Measurements from ENCODE around the gene F8. TPM values are rescaled to one million over a fixed set of nuclear protein-coding genes. Genes with fewer than 3 reads are reported as not detected.
"Not testable (repeated sequence)": the region's sequence is repeated elsewhere in the genome, so short reads cannot be mapped to it uniquely, and the experiment has no call there.

The F8 gene
- total RNA-seq, 1 donor from 2014 or later, result 8.9 TPM

DNA sequence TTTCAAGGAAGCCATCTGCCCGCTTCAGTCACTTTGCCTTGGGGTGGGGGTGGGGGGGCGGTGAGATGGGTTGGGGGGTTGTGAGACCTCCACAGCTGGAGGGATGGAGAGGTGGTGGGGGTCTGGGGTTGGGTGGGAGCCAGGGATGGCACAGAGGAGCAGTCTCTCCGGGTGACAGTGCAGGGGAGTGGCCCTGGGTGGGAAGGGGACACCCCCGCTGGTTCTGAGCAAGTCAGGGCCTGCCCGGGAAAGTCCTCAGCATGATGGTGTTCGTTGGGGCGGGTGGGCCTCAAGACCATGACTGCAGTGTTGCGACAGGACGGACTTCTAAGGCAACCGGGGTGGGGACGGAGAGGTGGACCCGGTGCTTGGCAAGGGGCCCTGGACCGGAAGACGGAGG lies 137.0 kb downstream of the F8 start:
- DNase-seq (ENCODE audit: low read depth in 2 of 2), result not testable (repeated sequence)

DNA sequence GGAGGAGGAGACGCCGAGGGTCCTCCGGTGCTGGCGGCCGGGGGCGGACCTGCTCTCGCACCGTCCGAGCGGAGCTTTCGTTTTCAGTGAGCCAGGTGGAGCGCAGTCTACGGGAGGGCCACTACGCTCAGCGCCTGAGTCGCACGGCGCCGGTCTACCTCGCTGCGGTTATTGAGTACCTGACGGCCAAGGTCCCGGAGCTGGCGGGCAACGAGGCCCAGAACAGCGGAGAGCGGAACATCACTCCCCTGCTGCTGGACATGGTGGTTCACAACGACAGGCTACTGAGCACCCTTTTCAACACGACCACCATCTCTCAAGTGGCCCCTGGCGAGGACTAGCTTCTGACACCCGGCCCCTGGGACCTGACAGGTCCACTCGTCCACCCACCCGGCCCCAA lies 137.5 kb downstream of the F8 start:
- DNase-seq (ENCODE audit: low read depth in 2 of 2), result not testable (repeated sequence)

DNA sequence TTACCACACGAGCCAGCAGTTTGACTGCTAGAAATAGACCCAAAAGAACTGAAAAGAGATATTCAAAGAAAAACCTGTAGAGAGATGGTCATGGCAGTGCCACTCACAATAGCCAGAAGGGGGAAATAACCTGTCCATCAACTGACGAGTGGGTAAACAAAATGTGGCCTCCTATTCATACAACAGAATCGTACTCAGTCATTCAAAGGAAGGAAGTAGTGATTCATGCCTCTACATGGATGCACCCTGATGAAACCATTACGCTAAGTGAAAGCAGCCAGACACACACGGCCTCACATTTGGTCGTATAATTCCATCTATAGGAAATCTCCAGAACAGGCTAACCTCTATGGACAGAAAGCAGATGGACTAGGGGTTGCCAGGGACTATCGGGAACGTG lies 138.5 kb downstream of the F8 start:
- DNase-seq (ENCODE audit: low read depth in 2 of 2), result not testable (repeated sequence)

DNA sequence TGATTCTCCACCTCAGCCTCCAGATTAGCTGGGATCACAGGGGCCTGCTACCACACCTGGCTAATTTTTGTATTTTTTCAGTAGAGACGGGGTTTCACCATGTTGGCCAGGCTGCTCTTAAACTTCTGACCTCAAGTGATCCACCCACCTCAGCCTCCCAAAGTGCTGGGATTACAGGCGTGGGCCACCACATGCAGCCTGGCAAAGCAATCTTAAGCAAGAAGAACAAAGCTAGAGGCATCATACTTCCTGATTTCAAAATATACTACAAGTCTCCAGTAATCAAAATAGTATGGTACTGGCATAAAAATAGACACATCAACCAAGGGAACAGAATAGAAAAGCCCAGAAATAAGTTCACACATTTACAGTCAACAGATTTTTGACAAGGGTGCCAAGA lies 149.2 kb downstream of the F8 start:
- no peak for DNase-seq (ENCODE audit: low read depth in 2 of 2)

DNA sequence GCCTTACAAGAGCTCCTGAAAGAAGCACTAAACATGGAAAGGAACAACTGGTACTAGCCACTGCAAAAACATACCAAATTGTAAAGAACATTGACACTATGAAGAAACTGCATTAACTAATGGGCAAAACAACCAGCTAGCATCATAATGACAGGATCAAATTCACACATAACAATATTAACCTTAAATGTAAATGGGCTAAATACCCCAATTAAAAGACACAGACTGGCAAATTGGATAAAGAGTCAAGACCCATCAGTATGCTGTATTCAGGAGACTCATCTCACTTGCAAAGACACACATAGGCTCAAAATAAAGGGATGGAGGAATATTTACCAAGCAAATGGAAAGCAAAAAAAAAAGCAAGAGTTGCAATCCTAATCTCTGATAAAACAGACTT lies 154.0 kb downstream of the F8 start:
- not testable (repeated sequence) for DNase-seq (ENCODE audit: low read depth in 2 of 2)

DNA sequence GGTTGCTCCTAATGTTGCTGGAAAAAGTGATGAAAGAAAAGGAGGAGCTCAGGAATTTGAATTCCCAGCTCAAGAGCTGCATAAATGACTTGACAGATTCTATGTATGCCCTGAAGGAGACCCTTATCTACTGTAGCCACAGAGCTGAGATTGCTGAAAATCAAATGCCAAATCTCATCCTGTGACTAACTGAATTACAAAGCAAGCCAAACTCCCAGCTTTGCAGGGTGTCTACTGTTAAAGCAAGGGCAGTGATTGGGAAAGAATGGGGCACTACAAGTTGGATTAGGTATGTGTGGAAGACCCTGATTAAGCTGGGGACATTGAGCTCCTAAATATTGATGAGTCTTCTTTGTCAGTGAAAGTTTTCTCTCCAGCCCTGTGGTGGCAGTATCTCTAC lies 167.3 kb downstream of the F8 start:
- no peak for DNase-seq (ENCODE audit: low read depth in 2 of 2)

DNA sequence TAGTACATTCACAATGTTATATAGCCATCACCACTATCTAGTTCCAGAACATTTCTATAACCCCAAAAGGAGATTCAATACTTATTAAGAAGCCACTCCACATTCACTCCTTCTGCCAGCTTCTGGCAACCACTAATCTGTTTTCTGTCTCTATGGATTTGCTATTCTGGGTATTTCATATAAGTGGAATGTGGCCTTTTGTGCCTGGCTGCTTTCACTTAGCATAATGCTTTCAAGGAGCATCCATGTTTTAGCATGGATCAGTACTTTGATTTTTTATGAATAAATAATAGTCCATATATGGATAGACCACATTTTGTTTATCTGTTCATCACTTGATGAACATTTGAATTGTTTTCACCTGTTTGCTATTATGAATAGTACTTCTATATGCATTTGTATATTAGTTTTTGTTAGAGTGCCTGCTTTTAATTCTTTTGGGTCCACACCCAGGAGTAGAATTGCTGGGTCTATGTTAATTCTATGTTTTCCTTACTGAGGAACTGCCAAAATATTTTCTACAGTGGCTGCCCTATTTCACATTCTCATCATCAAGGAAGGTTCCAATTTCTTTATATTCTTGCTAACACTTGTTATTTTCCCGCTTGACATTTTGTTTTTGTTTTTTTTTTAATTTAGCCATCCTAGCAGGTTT lies 171.4 kb downstream of the F8 start:
- DNase-seq (ENCODE audit: low read depth in 2 of 2), result no peak

DNA sequence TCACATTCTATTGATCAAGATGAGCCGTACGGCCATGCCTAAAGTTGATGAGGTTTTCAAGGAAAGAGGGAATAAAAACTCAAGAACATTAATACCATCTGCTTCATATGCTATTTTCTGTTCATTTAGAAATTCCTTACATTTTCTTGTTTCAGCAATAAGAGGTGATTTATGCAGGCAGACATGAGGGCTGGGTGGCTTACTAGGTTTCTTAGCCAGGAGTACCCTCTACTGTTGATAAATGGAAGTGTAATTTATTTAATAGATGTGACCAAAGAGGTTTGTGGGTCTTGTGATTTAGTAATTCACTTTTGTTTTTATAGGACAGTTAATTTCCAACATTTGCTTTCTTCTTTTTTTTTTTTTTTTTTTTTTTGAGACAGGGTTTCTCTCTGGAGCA lies 181.7 kb downstream of the F8 start:
- DNase-seq (ENCODE audit: low read depth in 2 of 2), result peak; percentile 60 to 68

DNA sequence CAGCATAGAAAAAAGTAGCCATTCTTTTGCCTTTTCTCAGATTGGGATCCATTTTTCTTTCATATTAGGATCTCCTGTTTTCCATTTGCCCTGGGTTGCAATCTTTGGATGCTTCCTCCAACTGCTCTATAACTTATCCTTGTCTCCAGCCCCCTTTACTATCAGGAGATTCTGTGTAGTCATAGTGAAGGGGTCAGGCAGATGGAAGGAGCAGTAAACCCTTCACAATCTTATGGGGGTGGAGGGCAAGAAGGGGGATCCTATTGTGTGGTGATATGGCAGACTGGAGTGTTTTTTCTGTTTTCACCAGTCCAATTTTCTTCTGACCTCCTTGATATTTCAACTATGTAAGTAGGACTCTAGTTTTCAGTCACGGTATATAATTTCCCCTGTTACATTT lies 186.4 kb downstream of the F8 start:
- no peak for DNase-seq (ENCODE audit: low read depth in 2 of 2)

DNA sequence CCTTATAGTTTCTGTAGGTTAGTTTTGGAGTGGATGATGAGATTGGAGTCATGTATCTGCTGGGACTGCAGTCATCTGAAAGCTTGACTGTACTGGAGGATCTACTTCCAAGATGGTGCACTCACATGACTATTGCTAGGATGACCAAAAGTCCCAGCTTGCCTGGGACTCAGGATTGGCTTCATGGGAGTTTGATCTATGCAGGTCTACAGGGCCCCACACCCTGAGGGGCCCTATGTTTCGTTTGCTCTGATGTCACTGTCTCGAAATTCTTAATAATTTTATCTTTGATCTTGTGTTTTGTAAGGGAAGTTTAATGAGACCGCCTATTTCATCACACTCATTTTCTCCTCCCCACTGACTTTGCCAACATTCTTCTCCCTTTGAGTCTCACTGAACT lies 188.0 kb downstream of the F8 start, which contains the start of gene SMIM9:
SMIM9 (minus strand) TSS at position 101 of the 400 bp plus-strand sequence. CDS start 3,806 bp downstream, outside the sequence.
- no peak for DNase-seq (ENCODE audit: low read depth in 2 of 2)

DNA sequence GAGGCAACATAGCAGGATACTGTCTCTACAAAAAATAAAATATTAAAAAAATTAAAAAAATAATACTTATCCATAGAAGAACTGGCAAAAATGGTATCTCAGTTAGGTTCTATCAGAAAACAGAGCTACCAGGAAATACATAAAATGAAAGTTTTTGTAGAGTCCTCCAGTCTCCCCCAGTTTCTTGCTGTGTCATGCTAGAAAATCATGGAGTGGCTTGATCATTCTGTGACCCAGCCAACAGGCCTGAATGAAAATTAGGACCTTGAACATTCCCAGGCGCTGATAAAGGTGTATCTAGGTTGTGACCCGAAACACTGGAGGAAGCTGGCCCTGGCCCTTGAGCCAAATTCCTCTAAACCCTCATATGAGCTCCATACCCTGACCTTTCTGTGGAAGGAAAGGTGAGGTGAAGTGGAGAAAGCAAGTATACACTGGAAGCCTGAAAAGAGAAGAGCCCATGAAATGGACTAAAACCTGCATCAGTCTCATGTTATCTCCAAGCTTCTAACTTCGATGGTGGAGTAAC lies 188.7 kb downstream of the F8 start:
- no peak for DNase-seq (ENCODE audit: low read depth in 2 of 2)

DNA sequence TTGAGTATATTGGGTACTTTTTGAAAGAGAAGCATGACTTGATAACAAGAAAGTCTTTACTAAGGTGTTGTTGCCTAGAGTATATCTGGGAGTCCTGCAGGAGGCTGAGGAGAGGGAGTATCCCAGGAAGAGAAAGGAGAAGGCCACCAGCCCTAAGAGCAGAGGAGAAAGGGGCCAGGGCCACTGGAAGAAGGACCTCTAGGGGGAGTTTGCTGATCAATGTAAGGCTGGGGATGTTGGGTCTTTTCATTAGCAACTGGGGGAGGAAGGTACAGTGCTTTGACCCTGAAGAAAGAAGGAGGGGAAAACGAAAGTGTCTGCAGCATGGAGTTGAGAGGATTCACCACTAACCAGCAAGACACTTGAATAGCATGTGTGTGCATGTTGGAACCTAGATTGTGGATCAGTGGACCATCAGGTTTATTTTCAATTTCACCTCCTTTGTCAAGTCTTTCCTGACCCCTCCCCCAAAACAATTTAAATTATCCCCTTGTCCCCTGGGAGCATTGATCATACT lies 192.5 kb downstream of the F8 start:
- no peak for DNase-seq (ENCODE audit: low read depth in 2 of 2)

DNA sequence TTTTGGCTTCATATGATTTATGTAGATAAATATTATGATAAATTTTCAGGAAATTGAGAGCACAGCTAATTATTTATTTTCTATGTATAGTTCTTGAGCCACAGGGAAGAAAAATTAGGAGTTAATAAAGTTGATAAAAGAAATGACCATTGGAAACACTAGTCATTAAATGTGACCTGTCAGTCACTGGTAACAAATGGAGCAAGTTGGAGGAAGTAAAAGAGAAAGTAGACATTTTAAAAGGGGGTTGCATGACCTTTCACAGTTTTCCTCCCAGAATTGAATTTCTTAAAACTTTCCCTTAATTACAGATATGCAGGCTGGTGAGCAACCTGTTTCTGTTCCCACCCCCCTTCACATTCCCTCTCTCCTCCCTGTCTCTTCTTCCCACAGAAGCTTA lies 193.4 kb downstream of the F8 start:
- DNase-seq (ENCODE audit: low read depth in 2 of 2), result no peak

DNA sequence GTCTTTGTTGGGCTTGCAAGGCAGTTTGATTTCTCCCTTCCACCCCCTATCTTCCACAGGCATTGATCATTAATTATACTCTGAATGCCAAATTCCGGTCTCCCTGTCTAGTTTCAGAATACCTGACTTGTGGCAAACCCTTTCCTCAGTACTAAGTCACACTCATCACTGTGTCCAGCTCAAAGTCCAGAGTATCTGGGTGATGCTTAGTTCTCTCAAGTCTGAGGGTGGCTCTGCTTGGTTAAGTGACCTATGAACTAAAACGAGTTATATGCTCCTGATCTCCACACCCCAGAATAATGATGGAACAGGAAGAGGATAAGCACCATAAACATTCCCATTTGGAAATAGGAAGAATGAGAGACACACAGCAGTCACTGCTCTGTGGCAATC lies 194.5 kb downstream of the F8 start:
- DNase-seq (ENCODE audit: low read depth in 2 of 2), result no peak

DNA sequence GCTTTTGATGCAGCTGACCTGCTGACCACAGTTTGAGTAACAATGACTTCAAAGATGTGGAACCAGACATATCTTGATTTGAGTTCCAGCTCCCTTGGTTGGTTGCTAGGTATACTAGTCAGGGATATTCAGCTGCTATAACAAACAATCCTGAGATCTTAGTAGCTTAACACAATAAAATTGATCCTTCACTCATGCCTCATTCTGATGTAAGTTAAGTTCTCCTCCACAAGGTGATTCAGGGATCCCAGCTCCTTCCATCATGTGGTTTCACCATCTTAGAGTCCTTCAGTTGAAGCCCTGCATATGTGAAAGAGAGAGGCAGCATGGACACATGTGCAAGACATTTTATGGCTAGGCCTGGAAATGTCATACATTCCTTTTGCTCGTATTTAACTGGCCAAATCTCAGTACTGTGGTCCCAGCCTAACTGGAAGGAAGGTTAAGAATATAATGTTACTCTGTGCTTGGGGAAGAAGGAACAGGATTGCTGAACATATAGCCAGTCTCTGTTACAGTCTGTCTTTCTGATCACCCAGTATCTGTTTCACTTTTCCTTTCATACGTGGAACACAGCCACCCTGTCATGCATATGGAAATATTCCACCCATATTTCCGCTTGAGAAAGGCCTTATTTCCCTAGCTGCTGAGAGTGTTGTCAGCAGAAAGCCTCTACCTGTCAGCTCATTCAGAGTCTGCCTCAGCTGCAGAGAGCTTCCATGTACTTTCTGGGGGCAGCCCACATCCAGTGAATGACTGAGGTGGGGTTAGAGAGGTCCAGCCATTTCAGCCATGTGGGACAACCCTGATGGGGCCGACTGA lies 195.1 kb downstream of the F8 start:
- peak in 1 of 2 donors; percentile 70 for DNase-seq (ENCODE audit: low read depth in 2 of 2)

DNA sequence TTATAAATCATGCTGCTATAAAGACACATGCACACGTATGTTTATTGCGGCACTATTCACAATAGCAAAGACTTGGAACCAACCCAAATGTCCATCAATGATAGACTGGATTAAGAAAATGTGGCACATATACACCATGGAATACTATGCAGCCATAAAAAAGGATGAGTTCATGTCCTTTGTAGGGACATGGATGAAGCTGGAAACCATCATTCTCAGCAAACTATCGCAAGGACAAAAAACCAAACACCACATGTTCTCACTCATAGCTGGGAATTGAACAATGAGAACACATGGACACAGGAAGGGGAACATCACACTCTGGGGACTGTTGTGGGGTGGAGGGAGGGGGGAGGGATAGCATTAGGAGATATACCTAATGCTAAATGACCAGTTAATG lies 196.9 kb downstream of the F8 start:
- DNase-seq (ENCODE audit: low read depth in 2 of 2), result not testable (repeated sequence)

DNA sequence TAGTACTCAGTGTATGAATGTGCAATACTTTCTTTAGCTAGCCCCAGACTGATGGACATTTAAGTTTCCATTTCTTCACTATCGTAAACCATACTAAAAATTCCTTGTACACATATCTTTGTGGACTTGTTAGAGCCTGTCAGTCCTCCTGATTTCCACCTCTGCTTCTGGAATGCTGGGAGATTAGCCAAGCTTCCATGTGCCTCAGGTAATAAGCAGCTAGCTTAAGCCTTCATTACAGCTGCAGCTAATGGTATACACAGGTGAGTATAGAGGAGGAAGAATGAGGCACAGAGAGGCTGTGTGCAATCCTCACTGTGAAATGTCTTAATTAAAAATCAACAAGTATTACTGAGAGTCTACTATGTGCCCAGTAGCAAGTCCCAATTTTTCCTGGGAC lies 197.9 kb downstream of the F8 start:
- DNase-seq (ENCODE audit: low read depth in 2 of 2), result no peak

DNA sequence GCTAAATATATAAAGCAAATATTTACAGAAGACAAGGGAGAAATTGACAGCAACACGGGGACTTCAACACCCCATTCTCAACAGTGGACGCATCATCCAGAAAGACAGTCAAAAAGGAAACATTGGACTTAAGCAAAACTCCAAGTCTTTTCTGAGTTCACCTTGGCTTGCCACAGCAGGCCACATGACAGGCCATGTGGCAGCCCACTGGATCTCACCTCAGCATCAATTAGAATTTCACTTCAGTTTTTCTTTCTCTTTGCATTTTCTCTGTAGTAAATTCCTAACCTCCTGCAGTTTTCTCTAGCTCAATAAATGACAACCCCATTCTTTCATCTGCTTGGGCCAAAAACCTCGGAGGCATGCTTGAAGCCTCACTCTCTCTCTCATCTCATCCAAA lies 200.5 kb downstream of the F8 start:
- no peak for DNase-seq (ENCODE audit: low read depth in 2 of 2)

DNA sequence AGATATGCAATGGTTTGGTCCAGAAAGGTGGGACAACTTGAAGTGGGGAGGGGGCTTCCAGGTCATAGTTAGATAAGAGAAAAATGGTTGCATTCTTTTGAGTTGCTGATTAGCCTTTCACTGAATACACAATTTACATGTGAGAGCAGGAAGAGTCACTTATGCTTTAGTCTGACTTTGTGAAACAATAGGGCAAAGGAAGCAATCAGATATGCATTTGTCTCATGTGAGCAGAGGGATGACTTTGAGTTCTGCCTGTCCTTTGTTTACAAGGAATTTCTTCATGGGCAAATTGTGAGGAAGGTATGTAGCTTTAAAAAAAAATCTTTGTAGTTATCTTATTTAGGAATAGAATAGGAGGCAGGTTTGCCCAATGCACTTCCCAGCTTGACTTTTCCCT lies 201.0 kb downstream of the F8 start:
- DNase-seq (ENCODE audit: low read depth in 2 of 2), result no peak

DNA sequence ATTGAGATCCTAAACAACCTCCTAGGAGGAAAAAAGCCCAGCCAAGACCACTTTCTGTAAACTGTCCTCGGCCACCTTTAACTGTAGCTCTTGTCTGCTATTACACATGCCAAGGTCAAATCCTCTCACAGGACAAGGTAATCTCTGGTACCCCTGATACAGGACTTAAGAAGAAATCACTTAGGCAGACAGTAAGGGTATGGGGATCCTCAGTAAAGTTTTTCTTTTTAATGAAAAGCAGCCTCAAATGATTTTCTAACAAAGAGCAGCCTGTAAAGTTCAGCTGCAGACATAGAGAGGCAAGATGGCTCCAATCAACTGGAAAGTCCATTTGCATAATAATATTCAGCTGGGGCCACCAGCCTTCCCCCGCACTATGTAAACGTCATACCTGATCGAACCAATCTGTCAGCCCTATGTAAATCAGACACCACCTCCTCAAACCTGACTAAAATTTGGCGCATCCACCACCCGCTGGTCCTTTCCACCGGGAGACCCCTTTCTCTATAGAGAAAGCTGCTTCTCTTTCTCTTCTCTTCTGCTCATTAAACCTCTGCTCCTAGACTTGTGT lies 202.7 kb downstream of the F8 start:
- DNase-seq (ENCODE audit: low read depth in 2 of 2), result no peak

DNA sequence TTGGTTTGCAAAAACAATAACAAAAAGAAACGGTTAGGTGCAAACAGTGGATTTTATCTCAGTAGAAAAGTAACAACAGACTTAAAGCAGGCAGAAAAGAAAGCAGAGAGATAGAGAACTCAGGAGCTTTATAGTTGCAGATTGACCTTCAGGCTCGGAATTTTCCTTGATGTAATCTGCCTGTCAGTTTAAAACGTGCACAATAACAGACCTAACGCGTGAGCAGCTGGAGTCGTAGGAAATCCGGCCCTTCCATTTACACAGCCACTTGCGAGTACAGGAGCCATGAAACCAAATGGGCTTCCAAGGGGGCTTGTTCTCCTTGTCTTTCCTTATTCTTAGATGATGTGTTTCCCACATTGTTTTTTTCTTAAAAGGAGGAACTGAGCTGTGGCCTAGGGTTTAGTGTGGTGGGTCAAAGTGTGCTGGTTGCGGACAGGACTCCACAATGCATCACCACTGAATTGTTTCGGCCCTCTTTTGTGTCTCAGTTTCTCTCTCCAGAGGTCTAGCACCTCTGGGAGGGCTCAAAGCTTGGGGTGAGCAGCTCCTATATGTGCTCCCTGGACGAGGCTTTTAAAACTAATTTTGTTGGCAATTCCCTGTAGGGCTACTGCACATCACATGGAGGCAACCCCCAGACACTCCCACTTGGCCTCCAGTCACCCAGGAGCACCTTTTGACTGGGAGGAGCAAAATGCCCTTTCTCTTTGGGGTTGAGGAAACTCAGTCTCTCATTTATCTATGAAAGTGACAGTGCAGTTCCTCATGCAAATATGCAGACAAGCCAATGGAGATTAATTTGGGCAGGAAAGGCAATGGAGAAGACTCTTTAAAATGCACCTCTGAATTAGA lies 203.4 kb downstream of the F8 start:
- DNase-seq (ENCODE audit: low read depth in 2 of 2), result peak; percentile 39 to 55

Measured in dermis microvascular lymphatic vessel endothelial cell (primary cell).